GM12864 (cell line): ENCODE results near the gene XRCC4.

Source experiments
- DNase-seq: peaks from one replicate; pipeline ENCODE4 v3.0.0-alpha.2; 2011; ENCODE audit warnings: low read depth
- H3K4me3 ChIP-seq: 2 replicates; pipeline ENCODE4 v1.5.1; 2011; ENCODE audit warnings: mild to moderate bottlenecking, low read depth, low read length, control low read depth
- TF ChIP-seq, protein P1 (sequence below): IDR thresholded peaks from 2 replicates; pipeline ENCODE4 v1.5.1; 2011; ENCODE audit warnings: low read depth, mild to moderate bottlenecking, moderate library complexity, low read length, control low read depth, inconsistent platforms; ENCODE audit errors: missing control alignments

Gene XRCC4

DNA sequence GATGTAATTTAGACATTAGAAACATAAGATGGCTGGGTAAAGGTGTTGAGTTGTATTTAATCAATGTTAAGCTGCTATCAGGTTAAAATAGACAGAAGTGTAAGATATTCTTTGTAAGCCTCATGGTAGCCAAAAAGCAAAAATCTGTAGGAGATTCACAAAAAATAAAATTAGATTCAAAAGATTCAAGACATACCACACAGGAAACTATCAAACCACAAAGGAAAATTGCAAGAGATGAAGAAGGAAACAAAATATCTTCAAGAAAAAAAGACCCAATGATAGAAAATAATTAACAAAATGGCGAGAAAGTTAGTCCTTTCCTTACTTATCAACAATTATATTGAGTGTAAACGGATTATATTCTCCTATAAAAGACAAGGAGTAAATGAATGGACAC lies 15.3 kb downstream of the XRCC4 start:
- TF ChIP-seq, protein P1, sequence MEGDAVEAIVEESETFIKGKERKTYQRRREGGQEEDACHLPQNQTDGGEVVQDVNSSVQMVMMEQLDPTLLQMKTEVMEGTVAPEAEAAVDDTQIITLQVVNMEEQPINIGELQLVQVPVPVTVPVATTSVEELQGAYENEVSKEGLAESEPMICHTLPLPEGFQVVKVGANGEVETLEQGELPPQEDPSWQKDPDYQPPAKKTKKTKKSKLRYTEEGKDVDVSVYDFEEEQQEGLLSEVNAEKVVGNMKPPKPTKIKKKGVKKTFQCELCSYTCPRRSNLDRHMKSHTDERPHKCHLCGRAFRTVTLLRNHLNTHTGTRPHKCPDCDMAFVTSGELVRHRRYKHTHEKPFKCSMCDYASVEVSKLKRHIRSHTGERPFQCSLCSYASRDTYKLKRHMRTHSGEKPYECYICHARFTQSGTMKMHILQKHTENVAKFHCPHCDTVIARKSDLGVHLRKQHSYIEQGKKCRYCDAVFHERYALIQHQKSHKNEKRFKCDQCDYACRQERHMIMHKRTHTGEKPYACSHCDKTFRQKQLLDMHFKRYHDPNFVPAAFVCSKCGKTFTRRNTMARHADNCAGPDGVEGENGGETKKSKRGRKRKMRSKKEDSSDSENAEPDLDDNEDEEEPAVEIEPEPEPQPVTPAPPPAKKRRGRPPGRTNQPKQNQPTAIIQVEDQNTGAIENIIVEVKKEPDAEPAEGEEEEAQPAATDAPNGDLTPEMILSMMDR = no peak
- no peak overlapping the region for H3K4me3 ChIP-seq
- no peak for DNase-seq

DNA sequence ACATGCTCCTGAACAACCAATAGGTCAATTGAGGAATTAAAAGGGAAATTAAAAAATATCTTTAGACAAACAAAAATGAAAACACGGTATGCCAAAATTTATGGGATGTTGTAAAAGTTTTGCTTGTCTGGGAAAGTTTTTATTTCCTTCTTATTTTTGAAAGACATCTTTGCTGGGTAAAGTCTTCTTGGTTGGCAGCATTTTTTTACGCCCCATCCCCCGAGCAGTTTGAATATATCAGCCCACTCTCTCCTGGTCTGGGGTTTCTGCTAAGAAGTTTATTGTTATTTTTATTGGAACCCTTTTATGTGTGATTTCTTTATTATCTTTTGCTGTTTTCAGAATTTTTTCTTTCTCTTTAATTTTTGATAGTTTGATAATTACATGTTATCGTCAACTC lies 16.3 kb downstream of the XRCC4 start:
- DNase-seq = no peak
- TF ChIP-seq, protein P1 = no peak
- H3K4me3 ChIP-seq = no peak overlapping the region

DNA sequence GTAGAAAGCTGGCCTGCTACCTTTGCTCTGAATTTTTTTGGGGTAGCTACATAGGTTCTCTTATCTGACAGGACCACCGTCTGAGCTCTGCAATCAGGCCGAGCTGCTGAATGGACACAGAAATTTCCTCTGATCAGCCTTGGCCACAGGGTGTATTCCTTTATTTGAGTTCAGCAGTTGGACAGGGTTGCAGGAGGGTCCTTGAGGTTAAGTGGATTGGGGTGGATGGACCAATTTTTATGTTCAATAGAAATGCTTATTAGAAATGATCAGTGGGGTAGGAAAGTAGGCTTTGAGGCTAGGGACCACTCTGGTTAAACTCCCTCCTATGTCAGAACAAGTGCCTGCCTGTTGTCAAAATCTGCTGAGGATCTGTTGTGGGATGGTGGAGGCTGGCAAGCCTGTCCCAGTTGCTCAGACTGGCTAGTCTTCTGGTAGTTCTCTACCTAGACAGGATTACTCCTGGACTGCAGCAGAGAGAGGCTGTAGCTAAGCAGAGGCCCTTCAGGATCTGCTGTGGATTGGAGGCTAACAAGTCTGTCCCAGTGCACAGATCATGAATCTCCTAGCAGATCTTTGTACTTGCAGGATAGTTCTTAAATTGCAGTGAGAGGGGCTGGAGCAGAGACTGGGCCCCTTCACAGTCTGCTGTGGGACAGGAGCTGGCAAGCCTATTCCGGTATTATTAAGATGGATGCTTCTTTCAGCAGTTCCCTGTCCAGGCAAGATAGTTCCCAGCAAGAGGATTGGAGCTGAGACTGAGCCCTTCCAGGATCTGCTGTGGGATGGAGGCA lies 18.0 kb downstream of the XRCC4 start:
- no peak for DNase-seq
- H3K4me3 ChIP-seq = no peak overlapping the region
- TF ChIP-seq, protein P1 = no peak

DNA sequence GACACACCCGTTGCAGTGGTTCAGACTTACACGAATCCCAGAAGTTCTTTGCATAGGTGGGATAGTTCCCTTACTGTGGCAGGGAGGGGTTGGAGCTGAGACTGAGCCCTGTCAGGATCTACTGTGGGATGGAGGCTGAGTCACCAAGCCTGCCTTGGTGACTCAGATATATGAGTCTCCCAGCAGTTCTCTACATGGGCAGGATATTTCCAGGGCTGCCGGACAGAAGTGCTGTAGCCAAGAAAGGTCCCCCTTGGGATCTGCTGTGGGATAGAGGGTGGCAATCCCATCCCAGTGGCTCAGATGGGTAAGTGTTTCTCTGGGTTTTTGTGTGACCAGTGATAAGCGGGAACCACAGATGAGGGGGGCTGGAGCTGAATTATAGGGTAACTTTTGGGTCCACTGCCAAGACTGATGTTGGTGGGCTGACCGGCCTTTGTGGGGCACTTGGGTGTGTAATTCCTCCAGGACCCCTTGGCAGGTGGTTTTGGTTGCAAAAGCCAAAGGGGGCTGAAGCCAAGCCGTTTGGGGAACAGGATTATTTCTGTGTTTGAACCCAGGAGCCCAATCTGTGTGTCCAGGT lies 18.7 kb downstream of the XRCC4 start:
- DNase-seq = no peak
- H3K4me3 ChIP-seq = no peak overlapping the region
- TF ChIP-seq, protein P1 = no peak

GRCh38 chr5:83096660-83097339 lies 19.5 kb downstream of the XRCC4 start:
- TF ChIP-seq, protein P1 = no peak

GRCh38 chr5:83097689-83098231 lies 20.4 kb downstream of the XRCC4 start:
- H3K4me3 ChIP-seq = no peak overlapping the region
- DNase-seq = no peak
- TF ChIP-seq, protein P1 = no peak

More at GRCh38 chr5:83096660-83097339, 19.5 kb downstream of the XRCC4 start:
- H3K4me3 ChIP-seq = no peak overlapping the region
- DNase-seq = no peak
